Effector memory CD4-positive, alpha-beta T cell (primary cell): ENCODE results near the gene NDUFS5.
"Not testable (repeated sequence)": the region's sequence is repeated elsewhere in the genome, so short reads cannot be mapped to it uniquely, and the experiment has no call there.

ENCODE experiments used
- DNase-seq, 3 donors: peaks; one replicate each; pipeline ENCODE4 v3.0.0-alpha.2; 2020
- H3K27ac ChIP-seq: 2 replicates; pipeline ENCODE4 v1.7.0; 2013; ENCODE audit warnings: mild to moderate bottlenecking, low read length, moderate library complexity; ENCODE audit not compliant: insufficient read depth, poor library complexity, severe bottlenecking
- H3K27me3 ChIP-seq: replicated peaks from 2 replicates; pipeline ENCODE4 v1.7.0; 2013; ENCODE audit warnings: mild to moderate bottlenecking, low read length; ENCODE audit not compliant: insufficient read depth, control insufficient read depth, poor library complexity, severe bottlenecking
- H3K36me3 ChIP-seq: 2 replicates; pipeline ENCODE4 v1.7.0; 2013; ENCODE audit warnings: mild to moderate bottlenecking, low read length, moderate library complexity; ENCODE audit not compliant: control insufficient read depth, insufficient read depth
- H3K4me1 ChIP-seq: 2 replicates; pipeline ENCODE4 v1.7.0; 2013; ENCODE audit warnings: low read length, mild to moderate bottlenecking; ENCODE audit not compliant: control insufficient read depth, insufficient read depth, poor library complexity, severe bottlenecking
- H3K4me3 ChIP-seq: 2 replicates; pipeline ENCODE4 v1.7.0; 2013; ENCODE audit warnings: low read length, low read depth, mild to moderate bottlenecking; ENCODE audit not compliant: insufficient read depth, poor library complexity, severe bottlenecking
- H3K9me3 ChIP-seq: 2 replicates; pipeline ENCODE4 v1.7.0; 2013; ENCODE audit warnings: mild to moderate bottlenecking, low read length, moderate library complexity; ENCODE audit not compliant: control insufficient read depth

The NDUFS5 gene

DNA sequence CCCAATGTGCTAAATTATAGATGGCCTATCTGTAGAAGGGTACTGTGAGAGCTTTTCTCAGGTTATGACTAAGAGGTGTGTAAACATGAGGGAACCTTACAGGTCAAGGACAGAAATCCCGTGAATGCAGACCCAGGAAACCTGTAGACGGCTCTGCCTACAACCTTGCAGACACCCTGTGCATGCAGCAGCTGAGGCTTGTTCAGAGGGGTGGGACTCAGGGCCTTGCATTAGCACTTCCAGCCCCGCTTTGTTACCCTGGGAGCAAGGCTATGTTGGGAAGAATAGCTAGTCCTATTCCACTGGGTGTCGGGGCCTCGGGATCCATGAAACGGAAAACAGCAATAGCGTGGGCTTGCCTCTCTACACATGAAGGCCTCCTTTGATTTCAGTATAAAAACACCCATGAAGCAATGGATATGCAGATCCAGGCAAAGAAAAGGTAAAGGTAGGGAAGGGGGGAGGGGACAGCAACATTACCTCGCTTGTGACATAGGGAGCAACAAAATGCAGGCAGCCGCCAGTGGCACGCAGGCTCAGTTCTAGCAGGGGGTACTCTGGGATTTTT, 9.5 kb upstream of the NDUFS5 start:
- Histone ChIP-seq H3K36me3 (no peaks in the 10 kb centered on the region), H3K4me3 (no peak overlapping the region), H3K27me3 (no peaks in the 10 kb centered on the region), H3K9me3 (no peaks in the 10 kb centered on the region), H3K27ac (no peak overlapping the region), H3K4me1 (no peaks in the 10 kb centered on the region)
- no peak for DNase-seq

- no peak overlapping the region for H3K27ac ChIP-seq
- no peak for DNase-seq
- no peaks in the 10 kb centered on the region for H3K4me1 ChIP-seq
- no peaks in the 10 kb centered on the region for H3K36me3 ChIP-seq
- no peaks in the 10 kb centered on the region for H3K9me3 ChIP-seq
- no peaks in the 10 kb centered on the region for H3K27me3 ChIP-seq
- H3K4me3 ChIP-seq, result no peak overlapping the region
These were observed 8.9 kb upstream of the NDUFS5 start for GRCh38 chr1:39017266-39017665.

DNA sequence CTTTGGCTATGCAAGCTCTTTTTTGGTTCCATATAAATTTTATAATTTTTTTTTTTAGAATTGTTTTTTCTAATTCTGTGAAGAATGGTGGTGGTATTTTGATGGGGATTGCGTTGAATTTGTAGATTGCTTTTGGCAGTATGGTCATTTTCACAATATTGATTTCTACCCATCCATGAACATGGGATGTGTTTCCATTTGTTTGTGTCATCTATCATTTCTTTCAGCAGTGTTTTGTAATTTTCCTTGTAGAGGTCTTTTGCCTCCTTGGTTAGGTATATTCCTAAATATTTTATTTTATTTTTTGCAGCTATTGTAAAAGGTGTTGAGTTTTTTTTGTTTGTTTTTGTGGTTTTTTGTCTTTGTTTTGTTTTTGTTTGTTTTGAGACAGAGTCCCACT, 5.7 kb upstream of the NDUFS5 start:
- H3K27me3 ChIP-seq, H3K27ac ChIP-seq, H3K36me3 ChIP-seq, H3K4me1 ChIP-seq, DNase-seq, H3K9me3 ChIP-seq, H3K4me3 ChIP-seq: not testable (repeated sequence)

DNA sequence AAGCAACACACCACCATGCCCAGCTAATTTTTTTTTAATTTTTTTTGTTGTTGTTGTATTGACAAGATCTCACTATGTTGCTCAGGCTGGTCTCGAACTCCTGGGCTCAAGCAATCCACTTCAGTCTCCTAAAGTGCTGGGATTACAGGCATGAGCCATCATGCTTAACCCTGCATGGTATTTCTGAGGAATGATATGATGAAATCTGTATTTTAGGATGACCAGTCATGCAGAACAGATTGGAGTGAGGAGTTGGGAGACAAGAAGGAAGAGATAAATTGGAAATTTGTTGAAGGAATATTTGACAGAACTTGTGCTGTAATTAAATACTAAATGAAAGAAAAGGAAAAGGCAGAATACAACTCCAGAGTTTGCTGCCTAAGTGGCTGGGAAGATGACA, 4.7 kb upstream of the NDUFS5 start:
- DNase-seq, result no peak
- H3K27ac ChIP-seq, result no peak overlapping the region
- H3K27me3 ChIP-seq, result no peaks in the 10 kb centered on the region
- peaks cover 6% of the 10 kb centered on the region for H3K4me1 ChIP-seq
- H3K9me3 ChIP-seq, result no peaks in the 10 kb centered on the region
- no peaks in the 10 kb centered on the region for H3K36me3 ChIP-seq
- no peak overlapping the region for H3K4me3 ChIP-seq

GRCh38 chr1:39023140-39023539, 3.0 kb upstream of the NDUFS5 start:
- Histone ChIP-seq H3K27me3 (no peaks in the 10 kb centered on the region), H3K4me3 (no peak overlapping the region), H3K9me3 (no peaks in the 10 kb centered on the region), H3K36me3 (no peaks in the 10 kb centered on the region), H3K4me1 (peaks cover 6% of the 10 kb centered on the region), H3K27ac (no peak overlapping the region)
- no peak for DNase-seq

- Histone ChIP-seq H3K36me3 (peaks cover 19% of the 10 kb centered on the region), H3K27me3 (no peaks in the 10 kb centered on the region), H3K4me3 (peak overlapping the region; percentile 83), H3K9me3 (no peaks in the 10 kb centered on the region), H3K4me1 (peaks cover 6% of the 10 kb centered on the region), H3K27ac (peak overlapping the region; percentile 85)
- DNase-seq, result no peak
These were observed 837 bp downstream of the NDUFS5 start for GRCh38 chr1:39026866-39027507.

DNA sequence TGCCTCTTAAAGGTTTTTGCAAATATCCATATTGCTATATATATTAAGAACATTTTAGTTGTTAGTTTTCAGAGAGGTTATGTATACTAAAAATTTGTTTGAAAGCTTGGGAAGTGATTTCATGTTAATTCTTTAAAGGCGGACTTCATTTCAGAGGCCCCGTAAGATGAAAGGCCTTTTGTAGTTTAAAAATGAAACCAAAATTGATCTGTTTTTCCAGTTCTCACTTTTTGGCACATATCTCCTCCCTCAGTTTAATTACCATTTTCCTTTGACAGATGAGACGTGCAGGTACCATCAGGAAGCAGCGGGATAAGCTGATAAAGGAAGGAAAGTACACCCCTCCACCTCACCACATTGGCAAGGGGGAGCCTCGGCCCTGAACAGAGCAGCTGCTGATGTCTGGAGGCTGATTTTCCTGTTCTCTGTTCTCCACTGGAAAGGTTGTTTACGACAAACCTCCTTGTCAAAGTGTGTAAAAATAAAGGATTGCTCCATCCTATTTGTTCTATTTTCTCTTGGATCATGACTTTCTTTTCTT, 8.0 kb downstream of the NDUFS5 start:
- peak overlapping the region; percentile 47 for H3K4me3 ChIP-seq
- no peaks in the 10 kb centered on the region for H3K9me3 ChIP-seq
- H3K4me1 ChIP-seq, result peaks cover 6% of the 10 kb centered on the region
- peak overlapping the region; percentile 69 for H3K27ac ChIP-seq
- DNase-seq, result no peak
- no peaks in the 10 kb centered on the region for H3K27me3 ChIP-seq
- peaks cover 25% of the 10 kb centered on the region for H3K36me3 ChIP-seq

GRCh38 chr1:39036678-39037077, 10.5 kb downstream of the NDUFS5 start:
- no peak overlapping the region for H3K27ac ChIP-seq
- H3K4me1 ChIP-seq, result peaks cover 6% of the 10 kb centered on the region
- H3K9me3 ChIP-seq, result no peaks in the 10 kb centered on the region
- H3K36me3 ChIP-seq, result peaks cover 16% of the 10 kb centered on the region
- no peak overlapping the region for H3K4me3 ChIP-seq
- no peak for DNase-seq
- no peaks in the 10 kb centered on the region for H3K27me3 ChIP-seq

DNA sequence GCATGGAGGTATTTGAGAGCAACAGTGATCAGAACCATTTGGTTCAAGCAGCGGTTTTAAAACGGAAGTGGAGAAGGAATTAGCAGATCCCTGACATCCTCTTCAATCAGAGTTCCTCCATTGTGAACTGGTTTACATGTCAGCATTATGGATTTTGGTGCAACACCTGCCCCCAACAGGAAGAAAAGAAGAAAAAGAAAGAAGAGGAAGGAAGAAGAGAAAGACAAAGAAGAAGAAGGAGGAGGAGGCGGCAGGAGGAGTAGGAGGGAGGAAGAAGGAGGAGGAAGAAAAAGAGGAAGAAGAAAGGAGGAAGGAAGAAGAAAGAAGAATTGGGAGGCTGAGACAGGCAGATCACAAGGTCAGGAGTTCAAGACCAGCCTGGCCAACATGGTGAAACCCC, 17.4 kb downstream of the NDUFS5 start:
- DNase-seq, result no peak
- H3K9me3 ChIP-seq, result no peaks in the 10 kb centered on the region
- no peak overlapping the region for H3K4me3 ChIP-seq
- no peak overlapping the region for H3K27ac ChIP-seq
- no peaks in the 10 kb centered on the region for H3K36me3 ChIP-seq
- no peaks in the 10 kb centered on the region for H3K4me1 ChIP-seq
- no peaks in the 10 kb centered on the region for H3K27me3 ChIP-seq

DNA sequence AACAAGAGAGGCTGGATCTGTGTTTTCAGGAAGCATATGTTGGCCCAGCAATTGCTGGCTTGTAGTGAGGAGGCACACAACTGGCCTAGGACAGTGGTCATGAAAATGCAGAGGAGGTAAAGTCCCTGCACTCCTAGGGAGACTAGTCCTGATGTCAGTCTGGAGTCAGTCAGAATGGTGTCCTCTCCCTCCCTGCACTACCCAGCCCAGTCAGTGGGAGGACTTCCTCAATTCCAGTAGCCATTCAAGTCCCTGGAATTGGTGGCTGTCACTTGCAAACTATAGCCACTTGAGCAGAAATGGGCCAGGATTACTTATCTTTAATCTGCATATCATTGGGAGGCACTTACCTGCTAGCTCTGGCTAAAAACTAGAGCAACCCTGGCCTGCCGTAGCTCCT, 18.6 kb downstream of the NDUFS5 start:
- DNase-seq, result no peak
- H3K9me3 ChIP-seq, result no peaks in the 10 kb centered on the region
- no peak overlapping the region for H3K27ac ChIP-seq
- H3K36me3 ChIP-seq, result no peaks in the 10 kb centered on the region
- H3K4me1 ChIP-seq, result no peaks in the 10 kb centered on the region
- H3K27me3 ChIP-seq, result no peaks in the 10 kb centered on the region
- H3K4me3 ChIP-seq, result no peak overlapping the region
